Aorta (tissue), 5 donors: ENCODE results near the gene SEC61B. TPM values are rescaled to one million over a fixed set of nuclear protein-coding genes. Genes with fewer than 3 reads are reported as not detected.

Experiments
- ATAC-seq: fragments of 200-7000 bp; cut with Tn5 transposase; one replicate; pipeline ENCODE4 v1.9.1; 2022; ENCODE audit warnings: moderate library complexity; ENCODE audit not compliant: low FRiP score
- DNase-seq, 2 donors: peaks; one replicate each; pipeline ENCODE4 v3.0.0-alpha.2; 2020
- H3K27ac ChIP-seq, 2 donors: one replicate each; pipeline ENCODE4 v1.5.1; 2013; ENCODE audit warnings: low read length in 2 of 2, mild to moderate bottlenecking in 2 of 2, moderate library complexity in 2 of 2, control low read depth in 1 of 2, inconsistent platforms in 1 of 2, low read depth in 1 of 2
- H3K27me3 ChIP-seq, 2 donors: one replicate each; pipeline ENCODE4 v1.6.1; 2013; ENCODE audit warnings: control low read depth in 1 of 2, low read length in 1 of 2, mild to moderate bottlenecking in 1 of 2, moderate library complexity in 1 of 2; ENCODE audit not compliant: insufficient read depth in 2 of 2, control insufficient read depth in 1 of 2
- H3K36me3 ChIP-seq, 2 donors: one replicate each; pipeline ENCODE4 v1.6.1; 2013; ENCODE audit warnings: control low read depth in 1 of 2, low read length in 1 of 2, mild to moderate bottlenecking in 1 of 2; ENCODE audit not compliant: insufficient read depth in 2 of 2, control insufficient read depth in 1 of 2
- H3K4me1 ChIP-seq, 2 donors: one replicate each; pipeline ENCODE4 v1.6.1; 2013; ENCODE audit warnings: low read length in 2 of 2, control low read depth in 1 of 2, mild to moderate bottlenecking in 1 of 2, moderate library complexity in 1 of 2; ENCODE audit not compliant: insufficient read depth in 2 of 2, control insufficient read depth in 1 of 2
- H3K4me3 ChIP-seq, 2 donors: one replicate each; pipeline ENCODE4 v1.5.1; 2013; ENCODE audit warnings: low read length in 2 of 2, control low read depth in 1 of 2, mild to moderate bottlenecking in 1 of 2
- H3K9me3 ChIP-seq: one replicate; pipeline ENCODE4 v1.6.1; 2013; ENCODE audit warnings: mild to moderate bottlenecking, low read length; ENCODE audit not compliant: control insufficient read depth
- WGBS, 2 donors: extraction: QIAGEN DNeasy Blood & Tissue Kit; methylation state at CpG; one replicate each; pipeline ENCODE4 v1.1.7; 2013; 5-methylcytosine and 5-hydroxymethylcytosine counted together
- intact Hi-C, 2 donors: fragments of 100-400 bp; cut with DNase I; formaldehyde crosslinking; loops; one replicate each; pipeline versions ENCODE4 v1.14.2 to v1.15.0; 2022
- polyA plus RNA-seq, 2 donors: library from polyadenylated mRNA; stranded (reverse); fragments of 200-250 nt; gene quantifications; one replicate each; pipeline ENCODE4 v1.2.3, GENCODE V29; 2013
- total RNA-seq, 2 donors: library from RNA; stranded (reverse); fragmentation: NEBNext Ultra II Directional; extraction: Animal tissue kit (Norgen Biotek cat#: 25700); gene quantifications; one replicate each; pipeline ENCODE4 v1.2.1, GENCODE V29; 2021
- donor health status: healthy with polysubstance abuse.
- donor health status: Bipolar disorder and iron deficiency.
- donor health status: DM: no; HTN: no; CAD: no.
- donor health status: DM: no; HTN: no; CAD: no.
- donor health status: DM: yes; HTN: yes; CAD: no.

Gene SEC61B
- total and polyA plus RNA-seq, 4 donors: 95.0 to 288 (median 156) TPM

DNA sequence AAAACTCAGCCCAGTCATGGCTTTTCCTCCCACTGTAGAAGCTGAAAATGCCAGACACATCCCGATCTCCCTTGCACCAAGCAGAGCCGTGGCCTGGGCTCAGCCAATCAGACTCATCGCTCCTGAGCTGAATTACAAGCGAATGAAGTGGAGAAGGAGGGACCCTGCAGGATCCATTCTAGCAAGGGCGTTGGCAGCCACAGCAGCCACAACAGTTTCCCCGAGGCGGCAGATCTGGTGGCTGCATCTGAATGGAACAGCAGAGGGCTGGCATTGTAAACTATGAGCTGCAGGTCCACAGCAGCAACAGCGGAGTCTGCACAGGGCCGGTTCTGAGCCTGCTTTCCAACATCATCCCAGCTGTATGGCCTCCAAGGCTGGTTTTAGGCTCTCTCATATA lies 24.1 kb upstream of the SEC61B start:
- ATAC-seq (no peak), DNase-seq (no peak)
- H3K27me3 ChIP-seq: no peaks in the 10 kb centered on the region
- no peaks in the 10 kb centered on the region for H3K4me1 ChIP-seq
- H3K9me3 ChIP-seq: peaks cover 2% of the 10 kb centered on the region
- no peak overlapping the region for H3K27ac ChIP-seq
- intact Hi-C loops: no loop called here
- 50 to 60% methylated on average over 9 of the region's 9 CpGs for WGBS, 2 donors
- H3K36me3 ChIP-seq: no peaks in the 10 kb centered on the region
- no peak overlapping the region for H3K4me3 ChIP-seq

DNA sequence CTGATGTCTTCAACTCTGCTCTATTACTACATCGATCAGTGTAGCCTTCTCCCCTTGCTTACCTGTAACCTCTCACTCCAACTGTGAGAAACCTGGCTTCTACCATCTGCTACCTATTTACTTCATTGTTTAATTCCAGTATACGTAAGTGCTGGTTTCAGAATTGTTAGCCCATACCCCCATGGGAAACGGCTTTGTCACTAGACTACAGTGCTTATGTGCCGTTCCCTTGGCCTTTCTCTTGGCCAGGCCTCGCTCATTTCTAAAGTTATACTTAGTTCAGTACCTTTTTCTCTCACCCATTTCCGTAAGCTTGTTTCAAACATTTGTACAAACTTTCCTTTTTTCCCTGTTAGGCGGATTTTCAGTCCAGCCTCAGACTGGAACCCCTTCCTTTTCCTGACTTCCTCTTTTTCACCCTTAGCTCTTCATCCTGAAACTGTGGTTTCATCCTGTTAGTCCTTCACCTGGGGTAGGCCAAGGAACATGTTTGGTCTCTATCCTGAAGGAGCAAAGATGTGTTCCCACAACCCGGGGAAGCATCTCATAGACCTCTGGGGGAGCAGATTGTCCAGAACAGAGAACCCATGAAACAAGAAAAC lies 22.0 kb upstream of the SEC61B start:
- no peaks in the 10 kb centered on the region for H3K4me1 ChIP-seq
- no peak overlapping the region for H3K4me3 ChIP-seq
- no peak overlapping the region for H3K27ac ChIP-seq
- H3K27me3 ChIP-seq: no peaks in the 10 kb centered on the region
- no peaks in the 10 kb centered on the region for H3K9me3 ChIP-seq
- intact Hi-C loops: loop anchor here in 1 of 2 donors (10.0 kb wide), 1 partner anchor 815 kb away; no protein-coding TSS in a partner anchor
- no peak for DNase-seq
- no peak for ATAC-seq
- H3K36me3 ChIP-seq: no peaks in the 10 kb centered on the region
- 91% methylated on average over 8 of the region's 8 CpGs for WGBS, 2 donors

DNA sequence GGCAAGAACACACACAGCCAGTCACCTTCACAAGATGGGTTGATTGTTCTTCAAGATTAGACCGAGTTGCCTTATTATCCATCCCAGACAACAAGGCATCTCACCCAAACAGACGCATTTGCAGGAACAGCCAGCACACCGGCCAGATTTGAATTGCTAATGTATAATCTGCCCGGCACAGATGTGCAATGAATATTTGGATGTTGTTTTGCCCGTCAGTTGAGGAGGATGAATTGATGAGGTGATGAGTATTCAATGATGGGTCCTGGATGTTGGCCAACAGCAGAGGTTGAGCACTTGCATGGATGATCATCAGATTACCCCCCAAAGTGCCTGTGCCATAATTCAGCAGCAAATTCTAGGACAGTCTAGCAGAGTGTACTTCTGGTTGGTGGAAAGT lies 20.5 kb upstream of the SEC61B start:
- Histone ChIP-seq H3K27ac (no peak overlapping the region), H3K27me3 (no peaks in the 10 kb centered on the region), H3K4me3 (no peak overlapping the region), H3K36me3 (no peaks in the 10 kb centered on the region), H3K9me3 (no peaks in the 10 kb centered on the region), H3K4me1 (no peaks in the 10 kb centered on the region)
- DNase-seq (no peak), ATAC-seq (no peak)
- intact Hi-C loops: loop anchor here in 1 of 2 donors (10.0 kb wide), 1 partner anchor 813 kb away; no protein-coding TSS in a partner anchor
- WGBS, 2 donors: 77 to 81% methylated on average over 5 of the region's 5 CpGs

DNA sequence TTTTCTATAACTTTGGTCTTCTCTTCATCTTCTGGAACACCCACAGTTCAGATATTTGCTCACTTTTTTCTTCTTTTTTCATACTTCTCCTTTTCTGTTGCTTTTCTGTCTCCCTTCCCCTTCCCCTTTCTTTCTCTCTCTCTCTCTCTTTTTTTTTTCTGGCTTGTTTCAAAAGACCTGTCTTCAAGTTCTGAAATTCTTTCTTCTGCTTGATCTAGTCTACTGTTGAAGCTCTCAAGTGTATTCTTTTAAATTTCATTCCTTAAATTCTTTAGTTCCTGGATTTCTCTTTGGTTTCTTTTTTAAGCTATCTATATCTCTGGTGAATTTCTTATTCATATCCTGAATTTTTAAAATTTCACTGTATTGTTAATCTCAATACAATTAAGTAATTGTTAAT lies 11.5 kb upstream of the SEC61B start:
- ATAC-seq (no peak), DNase-seq (no peak)
- no peaks in the 10 kb centered on the region for H3K4me1 ChIP-seq
- peaks cover 2% of the 10 kb centered on the region for H3K9me3 ChIP-seq
- no peak overlapping the region for H3K27ac ChIP-seq
- intact Hi-C loops: no loop called here
- no peak overlapping the region for H3K4me3 ChIP-seq
- H3K36me3 ChIP-seq: peaks cover 2% of the 10 kb centered on the region in 2 donors
- H3K27me3 ChIP-seq: no peaks in the 10 kb centered on the region

DNA sequence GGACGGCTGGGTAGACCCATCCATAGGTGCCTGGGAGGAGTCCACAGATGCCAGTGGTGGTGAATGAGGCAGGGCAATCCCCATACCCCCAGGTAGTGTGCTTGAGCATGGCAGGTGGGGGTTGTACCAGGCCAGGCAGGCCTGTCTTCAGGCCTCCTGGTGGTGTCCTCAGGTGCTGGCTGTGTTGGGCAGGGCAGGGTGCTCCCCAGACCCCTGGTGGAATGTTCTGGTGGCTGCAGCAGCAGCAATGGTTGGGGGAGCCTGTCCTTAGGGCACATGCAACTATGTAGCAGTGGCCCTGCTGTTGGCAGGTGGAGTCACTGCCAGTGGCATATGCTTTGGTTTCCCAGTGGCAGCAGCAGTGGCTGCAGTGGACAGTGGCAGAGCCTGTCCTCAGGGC lies 10.3 kb upstream of the SEC61B start:
- H3K27me3 ChIP-seq: no peaks in the 10 kb centered on the region
- intact Hi-C loops: no loop called here
- H3K4me1 ChIP-seq: no peaks in the 10 kb centered on the region
- H3K9me3 ChIP-seq: peaks cover 2% of the 10 kb centered on the region
- DNase-seq: no peak
- WGBS, 2 donors: 64 to 92% methylated on average over 1 of the region's 1 CpG
- H3K36me3 ChIP-seq: peaks cover 2 to 5% of the 10 kb centered on the region in 2 donors
- H3K27ac ChIP-seq: no peak overlapping the region
- no peak overlapping the region for H3K4me3 ChIP-seq
- no peak for ATAC-seq

DNA sequence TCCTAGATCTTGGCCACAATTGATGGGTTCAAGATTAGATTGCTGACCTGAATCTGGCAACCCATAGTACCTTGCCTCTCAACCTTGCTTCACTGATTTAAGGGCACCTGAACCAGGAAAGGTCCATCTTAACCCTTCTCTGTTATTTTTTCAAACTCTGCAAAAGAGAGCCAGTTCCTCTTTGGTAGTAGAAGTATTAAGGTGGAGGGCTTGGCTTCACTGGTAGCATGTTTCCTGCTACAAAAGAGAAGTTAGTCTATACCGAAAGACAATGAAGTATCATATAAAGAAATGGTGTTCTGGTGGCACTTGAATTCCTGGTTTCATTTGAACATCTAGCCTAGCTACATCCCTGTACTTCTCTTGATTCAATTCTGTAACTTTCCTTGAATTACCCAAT lies 8.9 kb upstream of the SEC61B start:
- no peaks in the 10 kb centered on the region for H3K4me1 ChIP-seq
- intact Hi-C loops: no loop called here
- DNase-seq (no peak), ATAC-seq (no peak)
- H3K27me3 ChIP-seq: no peaks in the 10 kb centered on the region
- no peak overlapping the region for H3K27ac ChIP-seq
- no peak overlapping the region for H3K4me3 ChIP-seq
- no peaks in the 10 kb centered on the region for H3K9me3 ChIP-seq
- peaks cover 5 to 6% of the 10 kb centered on the region in 2 donors for H3K36me3 ChIP-seq
- 93 to 96% methylated on average over 1 of the region's 1 CpG for WGBS, 2 donors

DNA sequence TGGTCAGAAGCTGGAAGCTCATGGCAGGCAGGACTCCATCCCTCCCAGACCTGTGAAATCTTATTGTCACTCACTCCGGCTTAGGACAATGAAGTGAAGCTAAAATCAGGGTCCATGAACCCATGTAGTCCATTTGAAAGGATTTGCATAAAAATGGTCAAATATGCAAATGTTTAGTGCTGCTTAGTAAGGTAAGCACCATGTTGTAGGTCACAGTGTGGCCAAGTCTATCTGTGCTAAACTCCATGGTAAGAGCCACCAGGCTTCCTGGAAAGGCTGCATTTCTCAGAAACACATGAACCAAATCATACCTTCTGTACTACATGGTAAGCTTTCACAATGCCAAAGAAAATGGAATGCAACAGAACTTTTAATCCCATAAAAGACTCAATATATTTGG lies 6.0 kb upstream of the SEC61B start:
- intact Hi-C loops: no loop called here
- Histone ChIP-seq H3K9me3 (no peaks in the 10 kb centered on the region), H3K4me3 (no peak overlapping the region), H3K4me1 (no peaks in the 10 kb centered on the region), H3K27ac (no peak overlapping the region), H3K27me3 (no peaks in the 10 kb centered on the region), H3K36me3 (peaks cover 5 to 6% of the 10 kb centered on the region in 2 donors)
- ATAC-seq (no peak), DNase-seq (no peak)
- 97% methylated on average over 1 of the region's 1 CpG for WGBS, 2 donors

DNA sequence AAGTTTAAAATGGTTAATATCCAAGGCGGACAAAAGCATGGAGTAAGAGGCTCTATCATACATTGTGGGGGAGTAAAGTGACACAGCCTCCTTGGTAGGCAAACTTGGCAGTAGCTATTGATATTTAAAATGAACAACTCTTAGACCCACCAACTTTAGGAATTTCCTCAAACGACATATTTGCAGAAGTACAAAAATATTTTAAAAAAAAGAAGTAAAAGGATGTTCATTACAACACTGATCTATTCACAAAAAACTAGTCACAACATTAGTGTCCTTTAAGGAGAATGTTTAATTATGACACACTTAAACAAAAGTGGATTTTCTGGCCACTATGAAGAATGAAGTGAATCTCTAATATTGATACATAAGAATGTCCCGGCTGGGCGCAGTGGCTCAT lies 2.1 kb upstream of the SEC61B start:
- Histone ChIP-seq H3K36me3 (peaks cover 5 to 6% of the 10 kb centered on the region in 2 donors), H3K27ac (no peak overlapping the region), H3K9me3 (no peaks in the 10 kb centered on the region), H3K4me1 (peaks cover 0 to 3% of the 10 kb centered on the region in 2 donors), H3K27me3 (no peaks in the 10 kb centered on the region), H3K4me3 (no peak overlapping the region)
- WGBS, 2 donors: 77 to 80% methylated on average over 4 of the region's 4 CpGs
- intact Hi-C loops: loop anchor here in 1 of 2 donors (5.0 kb wide), 1 partner anchor 687 kb away; the partner anchor contains the start of gene STX17
- no peak for ATAC-seq
- no peak for DNase-seq

DNA sequence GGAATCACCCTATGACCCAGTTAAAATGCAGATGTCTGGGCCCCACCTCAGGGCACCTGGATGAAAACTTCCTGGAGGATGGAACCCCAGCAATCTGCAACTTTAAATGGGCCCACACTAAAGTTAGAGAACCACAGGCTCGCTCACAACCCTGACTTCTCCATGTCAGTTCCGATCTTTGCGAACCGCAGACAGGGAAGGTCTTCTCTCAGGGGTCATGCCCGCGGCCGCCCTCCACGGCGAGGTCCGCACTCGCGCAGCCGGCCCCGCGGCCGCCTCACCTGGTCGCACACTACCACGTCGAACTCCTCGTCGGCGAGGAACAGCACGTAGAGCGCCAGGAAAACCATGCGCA lies 839 bp upstream of the SEC61B start:
- DNase-seq (no peak), ATAC-seq (no peak)
- WGBS, 2 donors: 0% methylated on average over 25 of the region's 25 CpGs

More for the DNA sequence above, 839 bp upstream of the SEC61B start:
- Histone ChIP-seq H3K36me3 (peaks cover 0 to 7% of the 10 kb centered on the region in 2 donors), H3K4me3 (peak overlapping the region; percentile 68 to 90), H3K27me3 (no peaks in the 10 kb centered on the region), H3K27ac (peak overlapping the region; percentile 31 to 79), H3K9me3 (no peaks in the 10 kb centered on the region), H3K4me1 (peaks cover 0 to 3% of the 10 kb centered on the region in 2 donors)
- intact Hi-C loops: loop anchor here in 1 of 2 donors (5.0 kb wide), 1 partner anchor 686 kb away; the partner anchor contains the start of gene STX17
